ENCODE results near the gene WFIKKN2. TPM values are rescaled to one million over a fixed set of nuclear protein-coding genes. Genes with fewer than 3 reads are reported as not detected.
A peak's percentile ranks its signal among the peaks of the same experiment; 100 is the strongest.

WFIKKN2 gene
- total and polyA plus RNA-seq, 2 experiments from 2014 or later = 0.50 TPM; not detected in 1

- no peaks in the 10 kb centered on the region for H3K9me3 ChIP-seq (ENCODE audit: low read depth)
- DNase-seq (ENCODE audit: low spot score) = no peak
- no peak overlapping the region for H3K4me2 ChIP-seq
- WGBS (ENCODE audit: low lambda C conversion rate, missing lambda C conversion rate) = 93% methylated on average over 2 of the region's 2 CpGs
- no peak for TF ChIP-seq CTCF (IDR thresholded peaks at IDR 0.05; ENCODE audit: poor library complexity)
- TF ChIP-seq EZH2 (IDR thresholded peaks at IDR 0.05; ENCODE audit: borderline replicate concordance) = no peak
- no peak for TF ChIP-seq EZH2phosphoT487 (IDR thresholded peaks at IDR 0.05; ENCODE audit: low read depth, severe bottlenecking, unreplicated experiment)
- H3K79me2 ChIP-seq = no peaks in the 10 kb centered on the region
- no peaks in the 10 kb centered on the region for H3K9me2 ChIP-seq (replicated peaks; ENCODE audit: insufficient read depth)
- H3K36me3 ChIP-seq (replicated peaks; ENCODE audit: insufficient read depth, low read depth) = peaks cover 5% of the 10 kb centered on the region
- H2AFZ ChIP-seq = no peak overlapping the region
- H3K4me3 ChIP-seq = no peak overlapping the region
- no peaks in the 10 kb centered on the region for H4K20me1 ChIP-seq (ENCODE audit: insufficient read depth, poor library complexity, severe bottlenecking)
- H3K27me3 ChIP-seq = no peaks in the 10 kb centered on the region
- peaks cover 26% of the 10 kb centered on the region for H3K4me1 ChIP-seq (ENCODE audit: insufficient read depth)
- H3K27ac ChIP-seq = no peak overlapping the region
Measured at GRCh38 chr17:50881182-50881581, 45.8 kb downstream of the WFIKKN2 start.

- no peak for TF ChIP-seq EZH2phosphoT487 (IDR thresholded peaks at IDR 0.05; ENCODE audit: low read depth, severe bottlenecking, unreplicated experiment)
- no peak for TF ChIP-seq EZH2 (IDR thresholded peaks at IDR 0.05; ENCODE audit: borderline replicate concordance)
- no peak for TF ChIP-seq CTCF (IDR thresholded peaks at IDR 0.05; ENCODE audit: poor library complexity)
- Histone ChIP-seq H3K9me2 (replicated peaks; ENCODE audit: insufficient read depth) (no peaks in the 10 kb centered on the region), H4K20me1 (ENCODE audit: insufficient read depth, poor library complexity, severe bottlenecking) (no peaks in the 10 kb centered on the region), H3K4me2 (no peak overlapping the region), H3K4me1 (ENCODE audit: insufficient read depth) (peaks cover 29% of the 10 kb centered on the region), H2AFZ (no peak overlapping the region), H3K36me3 (replicated peaks; ENCODE audit: insufficient read depth, low read depth) (peaks cover 5% of the 10 kb centered on the region), H3K4me3 (no peak overlapping the region), H3K79me2 (no peaks in the 10 kb centered on the region), H3K27ac (peak overlapping the region; percentile 63), H3K27me3 (no peaks in the 10 kb centered on the region), H3K9me3 (ENCODE audit: low read depth) (no peaks in the 10 kb centered on the region)
- no peak for DNase-seq (ENCODE audit: low spot score)
- WGBS (ENCODE audit: low lambda C conversion rate, missing lambda C conversion rate) = 89% methylated on average over 7 of the region's 7 CpGs
Measured at GRCh38 chr17:50882851-50883250, 47.5 kb downstream of the WFIKKN2 start.

- Histone ChIP-seq H3K79me2 (no peaks in the 10 kb centered on the region), H3K4me1 (ENCODE audit: insufficient read depth) (peaks cover 31% of the 10 kb centered on the region), H3K4me3 (no peak overlapping the region), H3K9me3 (ENCODE audit: low read depth) (no peaks in the 10 kb centered on the region), H3K27ac (peak overlapping the region; percentile 100), H3K4me2 (peak overlapping the region; percentile 70), H2AFZ (no peak overlapping the region), H3K27me3 (no peaks in the 10 kb centered on the region), H3K9me2 (replicated peaks; ENCODE audit: insufficient read depth) (no peaks in the 10 kb centered on the region), H4K20me1 (ENCODE audit: insufficient read depth, poor library complexity, severe bottlenecking) (no peaks in the 10 kb centered on the region), H3K36me3 (replicated peaks; ENCODE audit: insufficient read depth, low read depth) (no peaks in the 10 kb centered on the region)
- no peak for DNase-seq (ENCODE audit: low spot score)
- WGBS (ENCODE audit: low lambda C conversion rate, missing lambda C conversion rate) = 74% methylated on average over 5 of the region's 5 CpGs
- TF ChIP-seq EZH2 (IDR thresholded peaks at IDR 0.05; ENCODE audit: borderline replicate concordance) = no peak
Measured at GRCh38 chr17:50883850-50884438, 48.6 kb downstream of the WFIKKN2 start.

GRCh38 chr17:50884439-50885311, 49.3 kb downstream of the WFIKKN2 start:
- peak; percentile 87 for DNase-seq (ENCODE audit: low spot score)
- no peak for TF ChIP-seq EZH2phosphoT487 (IDR thresholded peaks at IDR 0.05; ENCODE audit: low read depth, severe bottlenecking, unreplicated experiment)
- no peak for TF ChIP-seq EZH2 (IDR thresholded peaks at IDR 0.05; ENCODE audit: borderline replicate concordance)
- TF ChIP-seq CTCF (IDR thresholded peaks at IDR 0.05; ENCODE audit: poor library complexity) = no peak

More at GRCh38 chr17:50884439-50885311, 49.3 kb downstream of the WFIKKN2 start:
- peak overlapping the region; percentile 70 for H3K4me2 ChIP-seq
- H2AFZ ChIP-seq = no peak overlapping the region
- no peaks in the 10 kb centered on the region for H3K27me3 ChIP-seq
- H3K79me2 ChIP-seq = no peaks in the 10 kb centered on the region
- no peak overlapping the region for H3K4me3 ChIP-seq
- 71% methylated on average over 8 of the region's 8 CpGs for WGBS (ENCODE audit: low lambda C conversion rate, missing lambda C conversion rate)
- H3K36me3 ChIP-seq (replicated peaks; ENCODE audit: insufficient read depth, low read depth) = no peaks in the 10 kb centered on the region
- peak overlapping the region; percentile 100 for H3K27ac ChIP-seq
- no peaks in the 10 kb centered on the region for H4K20me1 ChIP-seq (ENCODE audit: insufficient read depth, poor library complexity, severe bottlenecking)
- no peaks in the 10 kb centered on the region for H3K9me3 ChIP-seq (ENCODE audit: low read depth)
- peaks cover 38% of the 10 kb centered on the region for H3K4me1 ChIP-seq (ENCODE audit: insufficient read depth)
- no peaks in the 10 kb centered on the region for H3K9me2 ChIP-seq (replicated peaks; ENCODE audit: insufficient read depth)

Measured in hepatocyte (in vitro differentiated cells).